Neural cell (in vitro differentiated cells): ENCODE measurements around the gene CAPN5.

ENCODE experiments used
- EP300 ChIP-seq: fragments of 450-650 bp; conservative IDR thresholded peaks from 2 replicates; pipeline ENCODE4 v1.6.1; 2014; ENCODE audit warnings: antibody characterized with exemption, mild to moderate bottlenecking, moderate library complexity; ENCODE audit not compliant: poor library complexity, severe bottlenecking
- EZH2 ChIP-seq: fragments of 200-600, 300-800 bp; shearing (Covaris generic), sonication (generic); IDR thresholded peaks from 2 replicates; pipeline ENCODE4 v1.6.1; 2014; ENCODE audit warnings: antibody characterized with exemption, low read length, borderline replicate concordance, mild to moderate bottlenecking; ENCODE audit not compliant: insufficient read depth, poor library complexity, severe bottlenecking
- SMC3 ChIP-seq: fragments of 450-650 bp; conservative IDR thresholded peaks from 2 replicates; pipeline ENCODE4 v1.6.1; 2014; ENCODE audit warnings: antibody characterized with exemption, mild to moderate bottlenecking, moderate library complexity; ENCODE audit not compliant: poor library complexity
- TAF1 ChIP-seq: IDR thresholded peaks from 2 replicates; pipeline ENCODE4 v1.6.1; 2012; ENCODE audit warnings: low read depth
- TF ChIP-seq, protein P1 (sequence below): fragments of 450-650 bp; IDR thresholded peaks from 2 replicates; pipeline ENCODE4 v1.5.1; 2014; ENCODE audit warnings: antibody characterized with exemption, mild to moderate bottlenecking, moderate library complexity; ENCODE audit not compliant: poor library complexity, severe bottlenecking

DNA sequence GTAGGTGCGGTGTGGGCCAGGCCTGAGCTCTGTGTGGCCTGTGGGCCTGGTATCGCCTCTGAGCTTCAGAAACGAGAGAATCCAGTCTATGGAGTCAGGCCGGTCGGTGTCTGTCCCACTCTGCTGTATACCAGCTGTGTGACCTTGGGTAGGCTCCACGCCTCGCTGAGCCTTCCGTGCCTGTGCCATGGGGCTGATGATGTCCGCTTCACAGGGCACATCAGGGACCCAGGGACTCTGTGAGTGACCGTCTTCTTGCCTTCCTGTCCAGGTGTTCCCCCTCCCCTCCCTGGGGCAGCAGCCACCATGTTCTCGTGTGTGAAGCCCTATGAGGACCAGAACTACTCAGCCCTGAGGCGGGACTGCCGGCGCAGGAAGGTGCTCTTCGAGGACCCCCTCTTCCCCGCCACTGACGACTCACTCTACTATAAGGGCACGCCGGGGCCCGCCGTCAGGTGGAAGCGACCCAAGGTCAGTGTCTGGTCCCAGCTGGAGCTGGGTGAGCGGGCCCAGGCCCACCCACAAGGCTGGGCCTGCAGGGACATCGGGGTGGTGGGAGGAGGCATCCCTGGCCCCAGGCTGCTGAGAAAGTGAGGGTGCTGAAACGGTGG, 17.9 kb downstream of the CAPN5 start:
- TF ChIP-seq EZH2, result no peak
- TF ChIP-seq, protein P1, sequence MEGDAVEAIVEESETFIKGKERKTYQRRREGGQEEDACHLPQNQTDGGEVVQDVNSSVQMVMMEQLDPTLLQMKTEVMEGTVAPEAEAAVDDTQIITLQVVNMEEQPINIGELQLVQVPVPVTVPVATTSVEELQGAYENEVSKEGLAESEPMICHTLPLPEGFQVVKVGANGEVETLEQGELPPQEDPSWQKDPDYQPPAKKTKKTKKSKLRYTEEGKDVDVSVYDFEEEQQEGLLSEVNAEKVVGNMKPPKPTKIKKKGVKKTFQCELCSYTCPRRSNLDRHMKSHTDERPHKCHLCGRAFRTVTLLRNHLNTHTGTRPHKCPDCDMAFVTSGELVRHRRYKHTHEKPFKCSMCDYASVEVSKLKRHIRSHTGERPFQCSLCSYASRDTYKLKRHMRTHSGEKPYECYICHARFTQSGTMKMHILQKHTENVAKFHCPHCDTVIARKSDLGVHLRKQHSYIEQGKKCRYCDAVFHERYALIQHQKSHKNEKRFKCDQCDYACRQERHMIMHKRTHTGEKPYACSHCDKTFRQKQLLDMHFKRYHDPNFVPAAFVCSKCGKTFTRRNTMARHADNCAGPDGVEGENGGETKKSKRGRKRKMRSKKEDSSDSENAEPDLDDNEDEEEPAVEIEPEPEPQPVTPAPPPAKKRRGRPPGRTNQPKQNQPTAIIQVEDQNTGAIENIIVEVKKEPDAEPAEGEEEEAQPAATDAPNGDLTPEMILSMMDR, result no peak
- no peak for TF ChIP-seq TAF1
- no peak for TF ChIP-seq SMC3
- TF ChIP-seq EP300, result no peak
